Fibroblast of lung (primary cell): Measurements from ENCODE around the gene CTDP1.

Experiments
- CTCF ChIP-seq, 2 donors: IDR thresholded peaks in 1 of 2; conservative IDR thresholded peaks in 1 of 2; 1 replicate in 1 of 2; 2 replicates in 1 of 2; pipeline ENCODE4 v1.5.1; 2011 to 2012; ENCODE audit warnings: low read length in 2 of 2, control low read depth in 1 of 2, inconsistent platforms in 1 of 2, low read depth in 1 of 2, mild to moderate bottlenecking in 1 of 2
- EZH2 ChIP-seq: IDR thresholded peaks from 2 replicates; pipeline ENCODE4 v1.5.1; 2012; ENCODE audit warnings: low read length, control low read depth, mild to moderate bottlenecking; ENCODE audit errors: missing control alignments

GRCh38 chr18:79717059-79717458, 37.5 kb downstream of the CTDP1 start:
- TF ChIP-seq CTCF (conservative IDR thresholded peaks at IDR 0.05 in 1 of 2, IDR thresholded peaks at IDR 0.05 in 1 of 2; ENCODE audit: low read depth in 1 of 2, low read length in 2 of 2) = no peak
- no peak for TF ChIP-seq EZH2
